Fibroblast of lung (primary cell): ENCODE results near the gene NOS1AP.

Experiments used
- CTCF ChIP-seq, 2 donors: IDR thresholded peaks in 1 of 2; conservative IDR thresholded peaks in 1 of 2; 1 replicate in 1 of 2; 2 replicates in 1 of 2; pipeline ENCODE4 v1.5.1; 2011 to 2012; ENCODE audit warnings: low read length in 2 of 2, control low read depth in 1 of 2, inconsistent platforms in 1 of 2, low read depth in 1 of 2, mild to moderate bottlenecking in 1 of 2
- EZH2 ChIP-seq: IDR thresholded peaks from 2 replicates; pipeline ENCODE4 v1.5.1; 2012; ENCODE audit warnings: low read length, control low read depth, mild to moderate bottlenecking; ENCODE audit errors: missing control alignments

DNA sequence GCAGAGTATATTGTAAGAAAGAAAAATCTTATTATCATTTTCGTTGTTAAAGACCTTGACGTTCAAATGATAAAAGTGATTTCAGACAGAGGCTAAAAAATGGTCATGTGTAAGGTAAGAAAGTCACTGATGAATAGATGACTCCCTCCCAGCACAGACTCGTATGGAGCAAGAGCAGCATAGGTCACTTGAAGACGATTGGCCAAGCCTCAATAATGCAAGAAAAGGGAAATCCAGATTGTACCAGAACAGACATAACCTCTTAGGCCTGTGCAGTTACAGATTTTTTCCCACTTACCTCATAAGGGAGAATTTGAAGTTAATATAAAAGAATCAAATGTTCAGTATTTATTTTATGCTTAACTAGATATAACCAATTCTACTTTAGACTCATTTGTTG, 29.5 kb upstream of the NOS1AP start:
- TF ChIP-seq CTCF (conservative IDR thresholded peaks at IDR 0.05 in 1 of 2, IDR thresholded peaks at IDR 0.05 in 1 of 2; ENCODE audit: low read depth in 1 of 2, low read length in 2 of 2) (no peak), EZH2 (no peak)
